SK-N-SH (cell line): ENCODE data around the gene DSCAML1.

Experiments
- EP300 ChIP-seq, 2 experiments: IDR thresholded peaks; 2 replicates each; pipeline versions ENCODE4 v1.4.0 to v1.6.1; 2012; ENCODE audit warnings: borderline replicate concordance in 1 of 2, low read depth in 1 of 2, low read length in 1 of 2
- EZH2phosphoT487 ChIP-seq: fragments of 200-600 bp; sonication (generic); IDR thresholded peaks from 2 replicates; pipeline ENCODE4 v1.6.1; 2017; ENCODE audit warnings: low read depth, mixed run types, mild to moderate bottlenecking, antibody characterized with exemption, moderate library complexity, borderline replicate concordance
- NFIC ChIP-seq: IDR thresholded peaks from 2 replicates; pipeline ENCODE4 v1.4.0; 2012; ENCODE audit warnings: borderline replicate concordance
- RAD21 ChIP-seq: IDR thresholded peaks from 2 replicates; pipeline ENCODE4 v1.6.1; 2012; ENCODE audit warnings: mild to moderate bottlenecking, low read length
- RFX5 ChIP-seq: IDR thresholded peaks from 2 replicates; pipeline ENCODE4 v1.6.1; 2012; ENCODE audit warnings: mild to moderate bottlenecking, improper control_type of control experiment, low read length
- TAF1 ChIP-seq: IDR thresholded peaks from 2 replicates; pipeline ENCODE4 v1.6.1; 2012; ENCODE audit warnings: low read depth, mild to moderate bottlenecking, low read length, moderate library complexity, borderline replicate concordance
- TF ChIP-seq, protein P1 (sequence below): fragments of 200-600 bp; sonication (generic); IDR thresholded peaks from 2 replicates; pipeline ENCODE4 v1.6.1; 2017; ENCODE audit warnings: antibody characterized with exemption, mild to moderate bottlenecking, moderate library complexity
- TF ChIP-seq, protein P2 (sequence below): fragments of 150-350 bp; IDR thresholded peaks from 2 replicates; pipeline ENCODE4 v1.6.1; 2017; ENCODE audit warnings: antibody characterized with exemption, low read length, low read depth, borderline replicate concordance
- TF ChIP-seq, protein P3 (sequence below): IDR thresholded peaks from 2 replicates; pipeline ENCODE4 v1.4.0; 2012; ENCODE audit warnings: low read depth

DNA sequence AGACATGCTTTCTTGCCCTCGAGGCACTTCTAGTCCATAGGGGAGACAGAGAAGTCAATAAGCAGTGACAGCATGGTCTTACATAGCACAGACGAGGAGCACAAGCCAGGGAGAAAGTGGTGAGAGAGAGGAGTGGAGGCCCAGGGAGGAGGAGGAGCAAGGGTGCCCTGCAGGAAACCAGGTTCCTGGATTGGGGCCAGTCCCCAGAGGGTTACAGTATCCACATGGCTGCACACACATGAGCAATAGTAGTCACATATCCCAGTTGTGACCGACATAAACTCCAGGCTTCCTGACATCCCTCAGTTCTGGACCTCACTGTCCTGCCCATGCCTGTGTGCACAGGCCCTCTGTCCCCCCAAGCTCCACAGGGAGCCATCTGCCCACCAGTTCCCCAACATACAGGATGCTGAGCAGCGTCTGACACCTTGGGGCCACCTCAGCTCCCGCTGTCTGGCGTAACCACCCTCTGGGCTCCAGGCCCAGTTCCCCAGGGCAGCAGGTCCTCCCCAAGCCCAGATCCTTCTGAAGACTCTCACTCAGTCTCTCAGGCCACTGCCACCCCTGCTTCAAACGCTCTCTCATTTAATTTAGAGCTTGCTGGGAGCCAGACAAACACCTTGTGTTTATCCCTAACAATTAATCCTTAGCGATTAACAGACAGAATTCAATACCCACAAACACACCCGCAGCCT lies 53.7 kb downstream of the DSCAML1 start:
- TF ChIP-seq NFIC, result no peak
- TF ChIP-seq, protein P1, sequence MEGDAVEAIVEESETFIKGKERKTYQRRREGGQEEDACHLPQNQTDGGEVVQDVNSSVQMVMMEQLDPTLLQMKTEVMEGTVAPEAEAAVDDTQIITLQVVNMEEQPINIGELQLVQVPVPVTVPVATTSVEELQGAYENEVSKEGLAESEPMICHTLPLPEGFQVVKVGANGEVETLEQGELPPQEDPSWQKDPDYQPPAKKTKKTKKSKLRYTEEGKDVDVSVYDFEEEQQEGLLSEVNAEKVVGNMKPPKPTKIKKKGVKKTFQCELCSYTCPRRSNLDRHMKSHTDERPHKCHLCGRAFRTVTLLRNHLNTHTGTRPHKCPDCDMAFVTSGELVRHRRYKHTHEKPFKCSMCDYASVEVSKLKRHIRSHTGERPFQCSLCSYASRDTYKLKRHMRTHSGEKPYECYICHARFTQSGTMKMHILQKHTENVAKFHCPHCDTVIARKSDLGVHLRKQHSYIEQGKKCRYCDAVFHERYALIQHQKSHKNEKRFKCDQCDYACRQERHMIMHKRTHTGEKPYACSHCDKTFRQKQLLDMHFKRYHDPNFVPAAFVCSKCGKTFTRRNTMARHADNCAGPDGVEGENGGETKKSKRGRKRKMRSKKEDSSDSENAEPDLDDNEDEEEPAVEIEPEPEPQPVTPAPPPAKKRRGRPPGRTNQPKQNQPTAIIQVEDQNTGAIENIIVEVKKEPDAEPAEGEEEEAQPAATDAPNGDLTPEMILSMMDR, result no peak
- TF ChIP-seq EZH2phosphoT487, result no peak
- TF ChIP-seq EP300 (IDR thresholded peaks at IDR 0.05; ENCODE audit: borderline replicate concordance in 1 of 2, low read depth in 1 of 2, low read length in 1 of 2), result no peak
- no peak for TF ChIP-seq RAD21
- no peak for TF ChIP-seq RFX5
- TF ChIP-seq, protein P2, sequence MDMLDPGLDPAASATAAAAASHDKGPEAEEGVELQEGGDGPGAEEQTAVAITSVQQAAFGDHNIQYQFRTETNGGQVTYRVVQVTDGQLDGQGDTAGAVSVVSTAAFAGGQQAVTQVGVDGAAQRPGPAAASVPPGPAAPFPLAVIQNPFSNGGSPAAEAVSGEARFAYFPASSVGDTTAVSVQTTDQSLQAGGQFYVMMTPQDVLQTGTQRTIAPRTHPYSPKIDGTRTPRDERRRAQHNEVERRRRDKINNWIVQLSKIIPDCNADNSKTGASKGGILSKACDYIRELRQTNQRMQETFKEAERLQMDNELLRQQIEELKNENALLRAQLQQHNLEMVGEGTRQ, result no peak
- TF ChIP-seq, protein P3, sequence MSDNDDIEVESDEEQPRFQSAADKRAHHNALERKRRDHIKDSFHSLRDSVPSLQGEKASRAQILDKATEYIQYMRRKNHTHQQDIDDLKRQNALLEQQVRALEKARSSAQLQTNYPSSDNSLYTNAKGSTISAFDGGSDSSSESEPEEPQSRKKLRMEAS, result no peak
- TF ChIP-seq TAF1, result no peak
